ENCODE results near the gene MAP3K9.

MAP3K9 gene

DNA sequence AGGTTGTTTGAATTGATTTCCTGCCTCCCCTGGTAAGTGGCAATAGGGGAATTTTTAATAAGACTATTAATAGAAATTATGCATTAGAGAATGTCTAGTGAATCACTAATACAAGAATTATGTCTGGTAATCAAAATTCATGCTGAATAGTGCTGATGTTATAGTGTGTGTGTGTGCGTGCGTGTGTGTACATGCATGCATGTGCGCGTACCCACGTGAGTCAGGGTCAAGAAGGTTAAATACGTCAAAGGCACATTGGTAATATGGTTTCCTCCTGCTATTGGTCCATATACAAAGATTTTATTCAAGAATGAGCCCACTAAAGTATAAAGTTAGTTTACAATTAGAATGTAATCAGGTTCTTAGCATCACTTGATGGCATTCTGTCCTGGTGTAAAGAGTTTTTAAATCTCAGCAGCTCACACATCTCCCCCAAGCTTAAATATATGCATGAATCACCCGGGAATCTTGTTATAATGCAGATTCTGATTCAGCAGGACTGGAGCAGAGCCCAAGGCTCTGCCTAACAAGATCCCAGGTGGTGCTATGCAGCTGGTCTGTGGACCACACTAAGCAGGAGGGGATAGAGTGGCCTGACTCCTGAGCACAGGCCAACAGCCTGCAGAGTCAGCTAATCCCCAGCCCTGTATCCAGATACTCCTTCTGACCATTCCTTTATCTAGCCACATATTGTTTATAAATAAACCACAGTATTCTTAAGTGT, 123.7 kb downstream of the MAP3K9 start:
- DNase-seq, result no peak

DNA sequence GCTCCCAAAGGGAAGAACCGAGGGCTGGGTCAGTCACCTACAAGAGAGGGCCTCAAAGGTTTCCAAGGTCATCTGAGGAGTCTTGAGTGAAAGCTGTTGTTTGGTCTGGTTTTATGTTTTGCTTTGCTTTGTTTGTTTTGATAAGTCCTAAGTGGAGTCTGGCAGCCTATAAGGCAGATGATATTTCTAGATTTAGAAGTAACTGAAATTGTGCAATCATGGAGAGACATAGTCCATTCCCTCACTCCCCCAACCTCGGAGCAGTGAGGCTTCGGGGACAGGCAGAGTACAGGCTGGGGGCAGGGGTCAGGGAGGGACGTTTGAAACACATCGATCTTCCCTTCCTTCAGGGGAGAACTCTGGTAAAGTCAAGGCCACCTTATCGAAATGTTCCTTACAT, 125.3 kb downstream of the MAP3K9 start:
- DNase-seq, result no peak

DNA sequence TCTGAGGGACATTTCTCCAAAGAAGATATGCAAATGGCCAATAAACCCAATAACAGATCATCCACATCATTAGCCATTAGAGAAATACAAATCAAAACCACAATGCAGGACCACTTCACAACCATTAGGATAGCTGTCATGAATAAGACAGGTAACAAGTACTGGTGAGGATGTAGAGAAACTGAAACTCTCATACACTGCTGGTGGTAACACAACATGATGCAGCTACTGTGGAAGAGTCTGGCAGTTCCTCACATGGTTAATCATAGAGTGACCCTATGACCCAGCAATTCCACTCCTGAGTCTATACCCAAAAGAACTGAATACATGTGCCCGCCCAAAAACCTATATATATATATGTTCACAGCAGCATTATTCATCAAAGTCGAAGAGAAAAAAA, 128.6 kb downstream of the MAP3K9 start:
- no peak for DNase-seq

DNA sequence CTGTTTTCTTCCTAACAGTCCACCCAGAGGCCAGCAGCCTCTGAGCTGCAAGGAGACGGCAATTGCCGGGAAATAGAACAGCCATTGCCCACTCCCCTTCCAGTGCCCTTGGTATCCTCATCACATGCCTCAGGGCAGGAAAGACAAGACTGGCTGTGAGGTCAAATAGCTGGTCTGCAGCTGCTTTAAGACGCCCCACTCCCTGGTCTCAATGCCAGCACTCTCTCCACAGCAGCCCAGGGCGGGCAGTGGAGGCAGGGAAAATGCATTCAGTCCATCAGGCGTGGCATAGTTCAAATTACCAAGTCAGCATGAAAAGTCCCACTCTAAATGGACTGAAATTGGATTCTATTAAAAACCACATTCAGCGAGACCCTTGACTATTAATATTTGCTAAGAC, 132.0 kb downstream of the MAP3K9 start:
- DNase-seq, result no peak

Measured in hematopoietic multipotent progenitor cell treated with erythropoietin and hydrocortisone succinate and interleukin-3 and kit ligand, for 8 days (in vitro differentiated cells).